Tibial nerve (tissue), 4 donors: ENCODE results near the gene CXCL10.

Experiments used
- CTCF ChIP-seq, 5 experiments: fragments of 200-600 bp in 3 of 5; fragments of 450-650 bp in 2 of 5; sonication (generic) in 3 of 5; IDR thresholded peaks; one replicate each; pipeline ENCODE4 v1.5.1; 2016 to 2019; ENCODE audit warnings: antibody characterized with exemption in 5 of 5, mild to moderate bottlenecking in 3 of 5, moderate library complexity in 2 of 5
- EP300 ChIP-seq, 2 donors: sonication (generic); formaldehyde crosslinking; IDR thresholded peaks; one replicate each; pipeline ENCODE4 v1.6.1; 2017; ENCODE audit warnings: antibody characterized with exemption in 2 of 2, mild to moderate bottlenecking in 1 of 2
- POLR2A ChIP-seq, 2 donors: fragments of 450-650 bp; IDR thresholded peaks; one replicate each; pipeline ENCODE4 v1.6.1; 2017; ENCODE audit warnings: antibody characterized with exemption in 2 of 2, mild to moderate bottlenecking in 2 of 2, moderate library complexity in 2 of 2

- no peak for TF ChIP-seq CTCF (IDR thresholded peaks at IDR 0.05)
- TF ChIP-seq POLR2A (IDR thresholded peaks at IDR 0.05) = no peak
- no peak for TF ChIP-seq EP300 (IDR thresholded peaks at IDR 0.05)
These were observed 1.3 kb downstream of the CXCL10 start for GRCh38 chr4:76022031-76022430.
